Fibroblast of lung (primary cell): ENCODE data around the gene GUCA1A.
"Not testable (repeated sequence)": the region's sequence is repeated elsewhere in the genome, so short reads cannot be mapped to it uniquely, and the experiment has no call there.

Source experiments
- CTCF ChIP-seq, 2 donors: IDR thresholded peaks in 1 of 2; conservative IDR thresholded peaks in 1 of 2; 1 replicate in 1 of 2; 2 replicates in 1 of 2; pipeline ENCODE4 v1.5.1; 2011 to 2012; ENCODE audit warnings: low read length in 2 of 2, control low read depth in 1 of 2, inconsistent platforms in 1 of 2, low read depth in 1 of 2, mild to moderate bottlenecking in 1 of 2
- EZH2 ChIP-seq: IDR thresholded peaks from 2 replicates; pipeline ENCODE4 v1.5.1; 2012; ENCODE audit warnings: low read length, control low read depth, mild to moderate bottlenecking; ENCODE audit errors: missing control alignments

- not testable (repeated sequence) for TF ChIP-seq CTCF (conservative IDR thresholded peaks at IDR 0.05 in 1 of 2, IDR thresholded peaks at IDR 0.05 in 1 of 2; ENCODE audit: low read depth in 1 of 2, low read length in 2 of 2); EZH2
These were observed 19.2 kb downstream of the GUCA1A start for GRCh38 chr6:42192385-42192784.
